HL-60/S4 (cell line): ENCODE results near the gene C1QB.
"Not testable (repeated sequence)": the region's sequence is repeated elsewhere in the genome, so short reads cannot be mapped to it uniquely, and the experiment has no call there.

Experiments
- in situ Hi-C: fragments of 300-500 bp; cut with MboI; formaldehyde crosslinking; loops from 2 replicates; pipeline ENCODE4 v1.14.3; 2022; ENCODE audit warnings: low sequenced_read_pairs

The C1QB gene

GRCh38 chr1:22661880-22662279 is 8.8 kb downstream of the C1QB start:
- in situ Hi-C loops: no loop called here

- in situ Hi-C loops: no loop called here
These were observed 9.3 kb downstream of the C1QB start for GRCh38 chr1:22662318-22662717.

- in situ Hi-C loops: no loop called here
These were observed 10.0 kb downstream of the C1QB start for GRCh38 chr1:22662986-22663408.

DNA sequence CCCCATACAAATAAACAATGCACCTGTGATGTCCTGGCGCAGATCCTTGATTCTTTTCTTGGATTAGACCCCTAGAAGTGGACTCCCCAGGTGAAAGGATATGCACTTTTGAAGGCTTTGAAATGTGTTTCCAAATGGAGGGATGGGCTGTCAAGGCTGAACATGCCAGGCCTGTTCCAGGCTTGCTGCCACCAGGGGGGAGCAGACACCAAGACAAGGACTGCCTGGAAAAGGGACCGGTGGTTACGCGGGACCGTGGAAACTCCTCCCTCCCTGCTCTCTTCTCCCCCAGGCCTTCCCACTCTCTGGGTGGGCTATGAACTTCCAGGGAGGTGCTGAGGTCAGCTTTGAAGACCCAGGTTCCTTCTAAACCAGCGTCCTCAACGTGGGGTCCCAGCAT is 12.7 kb downstream of the C1QB start:
- in situ Hi-C loops: no loop called here

GRCh38 chr1:22666412-22666811 is 13.4 kb downstream of the C1QB start:
- in situ Hi-C loops: no loop called here

DNA sequence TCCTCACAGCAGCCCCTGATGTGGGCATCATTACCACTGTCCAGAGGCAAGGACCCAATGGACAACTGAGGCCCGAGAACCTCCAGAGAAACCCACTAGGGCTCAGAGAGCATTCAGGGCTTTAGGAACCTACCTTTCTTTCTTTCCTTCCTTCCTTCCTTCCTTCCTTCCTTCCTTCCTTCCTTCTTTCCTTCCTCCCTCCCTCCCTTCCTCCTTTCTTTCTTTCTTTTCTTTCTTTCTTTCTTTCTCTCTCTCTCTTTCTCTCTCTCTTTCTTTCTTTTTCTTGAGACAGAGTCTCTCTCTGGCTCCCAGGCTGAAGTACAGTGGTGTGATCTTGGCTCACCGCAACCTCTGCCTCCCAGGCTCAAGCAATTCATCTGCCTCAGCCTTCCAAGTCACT is 15.8 kb downstream of the C1QB start:
- in situ Hi-C loops: not testable (repeated sequence)

DNA sequence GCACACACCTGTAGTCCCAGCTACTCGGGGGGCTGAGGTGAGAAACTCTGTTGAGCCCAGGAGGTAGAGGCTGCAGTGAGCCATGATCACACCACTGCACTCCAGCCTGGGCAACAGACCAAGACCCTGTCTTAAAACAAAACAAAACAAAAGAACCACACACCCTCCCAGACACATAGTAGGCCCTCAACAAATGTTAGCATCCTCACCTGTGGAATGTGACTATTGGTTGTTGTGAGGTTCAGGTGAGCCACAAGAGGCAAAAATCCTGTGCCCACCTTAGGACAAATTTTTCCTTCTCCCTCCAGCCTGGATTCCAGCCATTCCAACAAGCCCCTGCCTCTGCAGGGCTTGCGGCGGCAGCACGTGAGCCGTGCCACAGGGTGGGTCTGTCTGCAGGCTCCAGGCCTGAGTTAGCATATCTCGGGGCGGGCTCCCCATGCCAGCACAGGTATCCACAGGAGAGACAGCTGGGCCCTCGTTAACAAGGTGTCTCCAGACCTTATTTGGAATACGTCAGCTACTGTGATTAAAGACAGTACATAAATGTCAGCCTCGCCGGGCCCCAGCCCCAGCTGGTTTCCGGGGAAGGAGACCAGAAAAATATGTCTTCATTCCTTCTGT is 17.4 kb downstream of the C1QB start:
- in situ Hi-C loops: no loop called here

- in situ Hi-C loops: no loop called here
These were observed 19.0 kb downstream of the C1QB start for GRCh38 chr1:22671999-22672398.

DNA sequence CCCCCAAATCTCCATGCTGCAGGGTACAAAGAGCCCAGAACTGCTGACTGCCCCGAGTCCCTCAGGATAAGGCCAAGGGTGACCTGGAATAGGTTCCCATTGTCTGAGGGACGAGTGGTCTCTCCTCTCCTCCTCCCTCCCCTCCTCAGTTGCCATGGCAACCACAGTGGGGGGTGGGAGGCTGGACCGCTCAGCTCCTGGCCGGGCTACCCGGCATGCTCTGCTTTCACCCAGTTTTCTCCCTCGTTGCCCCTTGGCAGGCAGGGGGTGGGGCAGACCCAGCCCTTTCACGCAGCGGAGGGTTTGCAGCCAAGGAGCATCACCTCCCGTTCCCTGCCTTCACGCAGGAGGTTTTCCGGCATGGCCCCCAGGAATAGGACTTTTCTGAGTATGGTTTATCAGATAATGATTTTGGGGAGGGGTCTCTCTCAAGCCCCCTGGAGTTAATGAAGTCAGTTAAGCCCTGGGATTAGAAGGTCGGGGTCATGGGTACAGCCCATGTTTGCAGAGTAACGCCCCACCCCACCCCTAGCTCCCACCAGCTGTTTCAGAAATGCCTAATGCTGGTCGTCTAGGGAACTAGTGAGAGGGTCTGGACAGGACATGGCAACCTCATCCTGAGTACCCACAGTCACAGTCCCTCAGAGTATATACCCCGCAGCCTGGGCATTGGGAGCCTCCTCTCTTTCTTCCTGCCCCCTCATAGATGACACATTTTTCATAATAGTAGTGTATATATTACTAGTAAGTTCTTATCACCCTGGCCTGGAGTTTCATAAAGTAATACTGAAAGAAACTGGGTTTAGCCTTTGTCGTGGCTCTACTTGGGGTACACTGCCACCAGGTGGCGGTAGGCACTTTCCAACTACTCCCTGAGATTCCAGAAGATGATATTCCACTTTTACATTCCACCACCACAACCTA is 20.7 kb downstream of the C1QB start:
- in situ Hi-C loops: no loop called here

- in situ Hi-C loops: no loop called here
These were observed 21.3 kb downstream of the C1QB start for GRCh38 chr1:22674410-22674749.

GRCh38 chr1:22676151-22676550 is 23.1 kb downstream of the C1QB start:
- in situ Hi-C loops: not testable (repeated sequence)

DNA sequence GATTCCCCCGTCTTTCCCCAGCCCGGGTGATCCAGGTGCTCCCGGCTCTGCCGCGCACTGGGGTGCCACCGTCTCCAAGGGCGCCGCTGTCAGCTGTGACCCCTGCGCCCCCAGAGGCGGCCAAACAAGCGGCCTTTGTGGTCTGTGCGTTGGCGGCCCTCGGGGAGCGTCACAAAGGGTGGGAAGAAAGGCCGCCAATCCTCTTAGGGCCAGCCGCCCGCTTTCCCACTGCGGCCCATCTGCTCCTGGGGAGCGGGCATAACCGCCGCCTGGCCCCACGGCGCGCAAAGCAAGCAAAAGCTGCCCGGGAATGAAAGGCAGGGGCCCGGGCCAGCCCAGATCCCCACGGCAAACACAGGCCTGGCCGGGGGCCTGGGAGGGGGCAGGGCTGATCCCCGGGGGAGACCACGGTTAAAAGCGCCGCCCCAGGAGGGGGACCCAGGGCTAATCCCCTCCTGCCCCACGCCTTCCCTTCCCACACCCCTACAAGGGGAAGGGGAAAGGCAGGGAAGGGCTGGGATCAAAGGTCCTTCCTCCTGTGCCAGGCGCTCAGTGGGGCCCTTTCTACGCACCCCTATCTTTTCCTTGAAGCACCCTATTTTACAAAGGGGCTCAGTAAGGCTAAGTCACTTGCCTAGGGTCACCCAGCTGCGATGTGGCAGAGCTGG is 24.0 kb downstream of the C1QB start:
- in situ Hi-C loops: no loop called here

DNA sequence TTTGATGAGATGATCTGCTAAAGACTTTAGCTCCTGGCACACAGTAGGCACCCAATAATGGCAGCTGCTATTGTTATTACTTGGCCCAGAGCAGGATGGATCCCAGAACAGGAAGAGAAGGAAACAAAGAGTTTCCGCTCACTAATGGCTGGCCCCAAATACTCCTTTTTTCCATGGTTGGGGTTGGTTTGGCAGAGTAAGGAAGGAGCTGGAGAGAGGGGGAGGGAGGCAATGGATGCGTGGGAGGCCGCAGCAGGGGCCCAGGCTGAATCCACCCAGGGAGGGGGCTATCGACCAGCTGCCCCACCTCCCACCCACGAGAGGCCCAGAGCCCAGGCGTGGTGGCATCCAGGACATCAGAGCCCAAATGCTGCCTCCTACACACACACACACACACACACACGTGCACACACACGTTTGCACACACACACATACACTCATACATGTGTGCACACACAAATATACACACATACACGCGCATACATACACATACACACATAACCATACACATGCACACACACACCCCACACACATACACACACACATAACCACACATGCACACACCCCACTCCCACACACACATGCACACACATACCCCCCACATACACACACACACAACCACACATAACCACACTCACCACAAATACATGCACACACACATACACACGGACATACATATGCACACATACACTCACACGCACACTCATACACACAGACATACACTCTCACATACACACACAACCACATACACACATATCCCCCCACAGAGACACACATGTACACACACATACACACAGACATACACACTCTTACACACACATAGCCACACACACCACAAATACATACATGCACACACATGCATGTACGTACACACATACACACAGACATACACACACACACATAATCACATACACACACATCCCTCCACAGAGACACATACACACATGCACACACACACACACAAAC is 25.2 kb downstream of the C1QB start:
- in situ Hi-C loops: no loop called here

- in situ Hi-C loops: no loop called here
These were observed 27.7 kb downstream of the C1QB start for GRCh38 chr1:22680726-22681125.

GRCh38 chr1:22681556-22682276 is 28.7 kb downstream of the C1QB start:
- in situ Hi-C loops: no loop called here

DNA sequence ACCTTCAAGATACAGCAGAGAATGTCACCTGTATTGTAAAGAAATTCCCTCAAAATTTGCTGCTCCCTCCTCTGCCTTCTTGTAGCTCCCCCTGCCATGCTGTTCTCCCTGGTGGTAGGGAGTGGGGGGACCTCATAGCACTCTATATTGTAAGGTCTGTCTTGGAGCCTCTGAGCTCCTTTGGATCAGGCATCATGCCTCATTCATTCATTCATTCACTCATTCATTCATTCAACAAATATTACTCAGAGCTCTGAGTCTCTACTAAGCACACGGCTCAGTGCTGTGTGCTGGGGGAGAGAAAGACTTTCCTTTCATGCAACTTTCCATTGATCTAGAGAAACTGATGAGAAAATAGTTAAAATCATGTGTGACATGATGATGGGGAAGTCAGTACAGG is 30.5 kb downstream of the C1QB start:
- in situ Hi-C loops: no loop called here

DNA sequence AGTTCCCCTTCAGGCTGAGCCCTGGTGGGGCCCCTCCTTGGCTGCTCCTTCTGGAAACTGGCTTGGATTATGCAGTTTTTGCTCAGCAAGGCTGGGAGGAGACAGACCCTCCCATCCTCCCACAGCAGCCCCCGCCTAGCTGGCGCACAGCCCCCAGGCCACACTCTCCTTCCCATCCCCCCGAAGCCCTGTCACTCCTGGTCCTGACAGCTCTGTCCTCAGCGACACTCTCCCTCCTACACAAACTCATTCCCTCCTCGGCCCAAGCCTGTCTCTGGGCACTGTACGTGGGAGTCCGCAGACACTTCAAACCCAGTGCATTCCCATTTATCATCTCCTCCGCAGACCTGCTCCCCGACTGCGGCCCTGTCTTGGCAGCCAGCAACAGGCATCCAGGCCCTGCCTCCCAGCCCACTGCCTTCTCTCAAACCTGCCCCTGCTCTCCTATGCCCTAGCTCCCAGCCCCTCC is 32.6 kb downstream of the C1QB start:
- in situ Hi-C loops: no loop called here

DNA sequence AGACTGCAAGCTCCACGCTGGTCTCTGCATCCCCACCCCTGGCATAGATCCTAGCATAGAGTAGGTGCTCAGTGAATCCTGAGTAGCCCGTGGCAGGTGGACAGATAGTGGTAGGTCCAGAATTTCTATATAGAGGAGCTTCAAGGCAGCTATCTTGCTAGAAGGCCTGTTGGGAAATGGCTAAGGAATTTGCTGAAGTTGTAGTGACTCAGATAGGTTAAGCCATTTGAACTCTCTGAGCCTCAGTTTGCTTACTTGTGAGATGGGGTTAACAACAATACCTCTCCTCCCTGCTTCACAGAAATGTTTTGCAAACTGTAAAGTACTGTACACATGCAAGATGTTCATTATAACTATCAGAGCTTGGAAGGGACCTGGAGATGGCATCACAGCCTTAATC is 34.2 kb downstream of the C1QB start:
- in situ Hi-C loops: no loop called here

- in situ Hi-C loops: no loop called here
These were observed 35.4 kb downstream of the C1QB start for GRCh38 chr1:22688466-22688865.

DNA sequence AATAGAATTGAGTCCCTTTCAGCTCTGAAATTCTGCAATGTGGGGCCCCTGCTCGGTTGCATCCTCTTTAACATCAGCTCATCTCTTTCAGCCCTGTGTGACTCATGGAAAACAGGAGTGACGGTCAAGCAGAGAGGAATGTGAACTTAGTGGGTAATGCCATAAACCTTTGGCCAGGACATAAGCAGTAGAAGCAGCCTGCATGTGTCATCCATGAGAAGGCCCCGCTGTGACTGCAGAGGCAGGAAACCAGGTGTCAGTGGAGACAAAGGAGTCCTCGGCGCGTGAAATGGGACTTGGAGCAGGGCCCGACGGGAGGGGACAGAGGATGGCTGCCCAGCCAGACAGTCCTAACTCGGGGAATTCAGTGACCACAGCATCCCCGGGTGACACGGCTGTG is 36.5 kb downstream of the C1QB start:
- in situ Hi-C loops: no loop called here
